Panc1 (cell line): ENCODE results near the gene LOX. TPM values are rescaled to one million over a fixed set of nuclear protein-coding genes. Genes with fewer than 3 reads are reported as not detected.

ENCODE experiments used
- ATAC-seq: fragments of 200-7000 bp; cut with Tn5 transposase; 2 replicates; pipeline ENCODE4 v1.9.1; 2020; ENCODE audit warnings: mild to moderate bottlenecking, moderate library complexity
- BruUV-seq: library from RNA; stranded (reverse); fragments of 400-500 nt; replicated peaks from 2 replicates; lab custom pipeline; 2021; lab: Mats Ljungman, UMichigan
- CTCF ChIA-PET: fragments of 300-600 bp; sonication (Branson Sonifier 250); formaldehyde crosslinking; loops from one replicate; lab custom pipeline; 2022; ENCODE audit warnings: antibody characterized with exemption; lab: Charles Lee
- POLR2A ChIA-PET: fragments of 300-600 bp; sonication (Branson Sonifier 250); formaldehyde crosslinking; loops from one replicate; lab custom pipeline; 2022; ENCODE audit warnings: antibody characterized with exemption; lab: Charles Lee
- DNase-seq: peaks from one replicate; pipeline ENCODE4 v3.0.0-alpha.2; 2010; ENCODE audit warnings: low read depth, low spot score
- H3K27ac ChIP-seq: 2 replicates; pipeline ENCODE4 v1.5.1; 2011; ENCODE audit warnings: mild to moderate bottlenecking, low read length, inconsistent platforms
- H3K27me3 ChIP-seq: fragments of 200-500 bp; sonication (Bioruptor generic); 2 replicates; pipeline ENCODE4 v1.6.0; 2014; ENCODE audit warnings: low read length, inconsistent platforms; ENCODE audit not compliant: control insufficient read depth, insufficient read depth
- H3K36me3 ChIP-seq: fragments of 200-500 bp; sonication (Bioruptor generic); 2 replicates; pipeline ENCODE4 v1.5.1; 2014; ENCODE audit warnings: inconsistent platforms, mild to moderate bottlenecking, low read length, moderate library complexity; ENCODE audit not compliant: control insufficient read depth, insufficient read depth
- H3K4me1 ChIP-seq: 2 replicates; pipeline ENCODE4 v1.5.1; 2011; ENCODE audit warnings: inconsistent platforms, mild to moderate bottlenecking, low read length, moderate library complexity; ENCODE audit not compliant: control insufficient read depth, insufficient read depth
- H3K4me3 ChIP-seq, 2 experiments: 2 replicates each; pipeline ENCODE4 v1.5.1; 2011 to 2012; ENCODE audit warnings: low read depth in 2 of 2, low read length in 2 of 2, mild to moderate bottlenecking in 2 of 2, inconsistent platforms in 1 of 2, moderate library complexity in 1 of 2
- H3K9me3 ChIP-seq: fragments of 200-500 bp; sonication (Bioruptor generic); 2 replicates; pipeline ENCODE4 v1.5.1; 2014; ENCODE audit warnings: low read depth, mild to moderate bottlenecking, inconsistent platforms, low read length, moderate library complexity; ENCODE audit not compliant: control insufficient read depth, insufficient read depth
- CTCF ChIP-seq: fragments of 450-650 bp; IDR thresholded peaks from 2 replicates; pipeline ENCODE4 v1.5.1; 2017; ENCODE audit warnings: mild to moderate bottlenecking
- POLR2AphosphoS5 ChIP-seq: IDR thresholded peaks from 2 replicates; pipeline ENCODE4 v1.6.1; 2012; ENCODE audit warnings: mild to moderate bottlenecking, low read depth, low read length, moderate library complexity
- REST ChIP-seq, 2 experiments: IDR thresholded peaks; 2 replicates each; pipeline ENCODE4 v1.6.1; 2011 to 2012; ENCODE audit warnings: low read depth in 2 of 2, control low read depth in 1 of 2, low read length in 1 of 2, mild to moderate bottlenecking in 1 of 2, moderate library complexity in 1 of 2; ENCODE audit not compliant: insufficient read depth in 1 of 2
- SIN3A ChIP-seq: IDR thresholded peaks from 2 replicates; pipeline ENCODE4 v1.6.1; 2012; ENCODE audit warnings: low read depth, mild to moderate bottlenecking, low read length, moderate library complexity, borderline replicate concordance; ENCODE audit not compliant: insufficient read depth
- TCF7L2 ChIP-seq: IDR thresholded peaks from 2 replicates; pipeline ENCODE4 v1.6.1; 2011; ENCODE audit warnings: mild to moderate bottlenecking, low read depth, low read length, inconsistent platforms
- in situ Hi-C: cut with HindIII; loops from 2 replicates; pipeline ENCODE4 v1.10.0; 2016; ENCODE audit warnings: low sequenced_read_pairs, low pct_unique_long_range_greater_than_20kb
- intact Hi-C: fragments of 100-400 bp; cut with micrococcal nuclease; formaldehyde crosslinking; loops from one replicate; pipeline ENCODE4 v1.10.0; 2022; ENCODE audit not compliant: unreplicated experiment
- total RNA-seq: library from RNA; stranded (reverse); gene quantifications from one replicate; pipeline ENCODE4 v1.2.1, GENCODE V29; 2021; ENCODE audit not compliant: unreplicated experiment

Gene LOX
- total RNA-seq, 1 experiment from 2014 or later, result 0.62 TPM

GRCh38 chr5:122067390-122067789 lies 10.7 kb downstream of the LOX start:
- H3K27me3 ChIP-seq, result no peaks in the 10 kb centered on the region

GRCh38 chr5:122064992-122065391 lies 13.1 kb downstream of the LOX start:
- no peak overlapping the region for H3K27ac ChIP-seq
- in situ Hi-C loops (no loop called here), intact Hi-C loops (no loop called here)
- DNase-seq (no peak), ATAC-seq (no peak)
- ChIA-PET CTCF (no interaction called here), POLR2A (no interaction called here)
- H3K4me3 ChIP-seq, result no peak overlapping the region
- no peaks in the 10 kb centered on the region for H3K27me3 ChIP-seq
- no peaks in the 10 kb centered on the region for H3K36me3 ChIP-seq
- H3K4me1 ChIP-seq, result no peaks in the 10 kb centered on the region
- H3K9me3 ChIP-seq, result no peaks in the 10 kb centered on the region
- no TSS peak for BruUV-seq
- TF ChIP-seq REST (IDR thresholded peaks at IDR 0.05; ENCODE audit: insufficient read depth in 1 of 2, low read depth in 2 of 2, low read length in 1 of 2), result no peak

More at GRCh38 chr5:122067390-122067789, 10.7 kb downstream of the LOX start:
- ATAC-seq, result no peak
- POLR2A ChIA-PET, result no interaction called here
- BruUV-seq, result no TSS peak
- TF ChIP-seq SIN3A, result no peak
- TF ChIP-seq POLR2AphosphoS5, result no peak
- TF ChIP-seq REST (IDR thresholded peaks at IDR 0.05; ENCODE audit: insufficient read depth in 1 of 2, low read depth in 2 of 2, low read length in 1 of 2), result no peak
- TF ChIP-seq CTCF, result no peak
- no peak for TF ChIP-seq TCF7L2
- Histone ChIP-seq H3K9me3 (no peaks in the 10 kb centered on the region), H3K4me1 (no peaks in the 10 kb centered on the region), H3K27ac (no peak overlapping the region), H3K4me3 (no peak overlapping the region), H3K36me3 (no peaks in the 10 kb centered on the region)
- intact Hi-C loops (no loop called here), in situ Hi-C loops (no loop called here)
- no peak for DNase-seq
- CTCF ChIA-PET, result no interaction called here
